Measurements from ENCODE around the gene BACH2.

Gene BACH2

DNA sequence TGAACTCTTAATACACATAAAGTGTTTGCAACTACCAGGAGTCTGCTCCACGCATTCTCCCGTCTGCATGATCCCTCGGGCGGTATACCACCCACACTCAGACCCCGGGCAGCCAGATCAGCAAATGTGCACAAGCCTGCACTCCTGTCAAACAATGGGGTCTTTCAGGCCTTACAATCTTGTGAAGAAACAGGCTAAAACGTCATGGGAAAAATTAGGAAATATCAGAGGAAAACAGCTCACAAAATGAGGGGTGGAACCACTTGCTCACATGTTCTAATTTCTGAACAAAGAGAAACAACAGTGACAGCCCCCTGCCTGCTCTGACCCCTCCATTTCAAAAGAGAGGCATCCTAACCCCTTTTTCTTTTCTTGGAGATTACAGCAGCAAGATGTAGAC lies 69.4 kb downstream of the BACH2 start:
- Histone ChIP-seq H3K79me2 (ENCODE audit: insufficient read depth, low read depth) (no peaks in the 10 kb centered on the region), H3K4me2 (no peak overlapping the region), H3K27me3 (ENCODE audit: insufficient read depth, low read depth) (no peaks in the 10 kb centered on the region), H3K36me3 (ENCODE audit: insufficient read depth) (no peaks in the 10 kb centered on the region), H4K20me1 (ENCODE audit: insufficient read depth) (no peaks in the 10 kb centered on the region), H2AFZ (ENCODE audit: low read depth) (no peak overlapping the region), H3K27ac (no peak overlapping the region), H3K4me1 (ENCODE audit: low read depth, poor library complexity, severe bottlenecking) (no peaks in the 10 kb centered on the region), H3K4me3 (IDR thresholded peaks at IDR 0.05; ENCODE audit: insufficient read depth, low read depth, low read length) (no peak overlapping the region), H3K9ac (no peak overlapping the region)
- TF ChIP-seq, protein P1, sequence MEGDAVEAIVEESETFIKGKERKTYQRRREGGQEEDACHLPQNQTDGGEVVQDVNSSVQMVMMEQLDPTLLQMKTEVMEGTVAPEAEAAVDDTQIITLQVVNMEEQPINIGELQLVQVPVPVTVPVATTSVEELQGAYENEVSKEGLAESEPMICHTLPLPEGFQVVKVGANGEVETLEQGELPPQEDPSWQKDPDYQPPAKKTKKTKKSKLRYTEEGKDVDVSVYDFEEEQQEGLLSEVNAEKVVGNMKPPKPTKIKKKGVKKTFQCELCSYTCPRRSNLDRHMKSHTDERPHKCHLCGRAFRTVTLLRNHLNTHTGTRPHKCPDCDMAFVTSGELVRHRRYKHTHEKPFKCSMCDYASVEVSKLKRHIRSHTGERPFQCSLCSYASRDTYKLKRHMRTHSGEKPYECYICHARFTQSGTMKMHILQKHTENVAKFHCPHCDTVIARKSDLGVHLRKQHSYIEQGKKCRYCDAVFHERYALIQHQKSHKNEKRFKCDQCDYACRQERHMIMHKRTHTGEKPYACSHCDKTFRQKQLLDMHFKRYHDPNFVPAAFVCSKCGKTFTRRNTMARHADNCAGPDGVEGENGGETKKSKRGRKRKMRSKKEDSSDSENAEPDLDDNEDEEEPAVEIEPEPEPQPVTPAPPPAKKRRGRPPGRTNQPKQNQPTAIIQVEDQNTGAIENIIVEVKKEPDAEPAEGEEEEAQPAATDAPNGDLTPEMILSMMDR (conservative IDR thresholded peaks at IDR 0.05; ENCODE audit: low read depth, low read length), result no peak

- Histone ChIP-seq H3K4me3 (IDR thresholded peaks at IDR 0.05; ENCODE audit: insufficient read depth, low read depth, low read length) (no peak overlapping the region), H3K27me3 (ENCODE audit: insufficient read depth, low read depth) (no peaks in the 10 kb centered on the region), H3K79me2 (ENCODE audit: insufficient read depth, low read depth) (no peaks in the 10 kb centered on the region), H3K9ac (no peak overlapping the region), H3K27ac (no peak overlapping the region), H2AFZ (ENCODE audit: low read depth) (no peak overlapping the region), H3K36me3 (ENCODE audit: insufficient read depth) (no peaks in the 10 kb centered on the region), H4K20me1 (ENCODE audit: insufficient read depth) (no peaks in the 10 kb centered on the region), H3K4me1 (ENCODE audit: low read depth, poor library complexity, severe bottlenecking) (no peaks in the 10 kb centered on the region), H3K4me2 (no peak overlapping the region)
- TF ChIP-seq, protein P1 (conservative IDR thresholded peaks at IDR 0.05; ENCODE audit: low read depth, low read length), result no peak
These were observed 70.4 kb downstream of the BACH2 start for GRCh38 chr6:90226257-90226656.

GRCh38 chr6:90224196-90224595 lies 72.4 kb downstream of the BACH2 start:
- Histone ChIP-seq H3K4me1 (ENCODE audit: low read depth, poor library complexity, severe bottlenecking) (peaks cover 8% of the 10 kb centered on the region), H4K20me1 (ENCODE audit: insufficient read depth) (no peaks in the 10 kb centered on the region), H3K27ac (no peak overlapping the region), H3K79me2 (ENCODE audit: insufficient read depth, low read depth) (no peaks in the 10 kb centered on the region), H2AFZ (ENCODE audit: low read depth) (no peak overlapping the region), H3K4me3 (IDR thresholded peaks at IDR 0.05; ENCODE audit: insufficient read depth, low read depth, low read length) (no peak overlapping the region), H3K27me3 (ENCODE audit: insufficient read depth, low read depth) (no peaks in the 10 kb centered on the region), H3K36me3 (ENCODE audit: insufficient read depth) (no peaks in the 10 kb centered on the region), H3K9ac (no peak overlapping the region), H3K4me2 (no peak overlapping the region)
- TF ChIP-seq, protein P1 (conservative IDR thresholded peaks at IDR 0.05; ENCODE audit: low read depth, low read length), result no peak

- no peak overlapping the region for H3K4me2 ChIP-seq
- H3K79me2 ChIP-seq (ENCODE audit: insufficient read depth, low read depth), result no peaks in the 10 kb centered on the region
- H3K9ac ChIP-seq, result no peak overlapping the region
- no peak overlapping the region for H3K4me3 ChIP-seq (IDR thresholded peaks at IDR 0.05; ENCODE audit: insufficient read depth, low read depth, low read length)
- H3K4me1 ChIP-seq (ENCODE audit: low read depth, poor library complexity, severe bottlenecking), result peaks cover 21% of the 10 kb centered on the region
- no peaks in the 10 kb centered on the region for H3K36me3 ChIP-seq (ENCODE audit: insufficient read depth)
- H3K27ac ChIP-seq, result no peak overlapping the region
- TF ChIP-seq, protein P1 (conservative IDR thresholded peaks at IDR 0.05; ENCODE audit: low read depth, low read length), result no peak
- no peaks in the 10 kb centered on the region for H4K20me1 ChIP-seq (ENCODE audit: insufficient read depth)
- H2AFZ ChIP-seq (ENCODE audit: low read depth), result no peak overlapping the region
- no peaks in the 10 kb centered on the region for H3K27me3 ChIP-seq (ENCODE audit: insufficient read depth, low read depth)
These were observed 73.9 kb downstream of the BACH2 start for GRCh38 chr6:90222724-90223198.
